GM23338 (cell line): ENCODE data around the gene LEO1. TPM values are rescaled to one million over a fixed set of nuclear protein-coding genes. Genes with fewer than 3 reads are reported as not detected.

Experiments
- ATAC-seq: fragments of 200-7000 bp; cut with Tn5 transposase; 3 replicates; pipeline ENCODE4 v1.9.1; 2020
- DNase-seq: peaks from one replicate; pipeline ENCODE4 v3.0.0-alpha.2; 2015; ENCODE audit warnings: low spot score
- H2AFZ ChIP-seq: fragments of 200-600 bp; sonication (generic); 2 replicates; pipeline ENCODE4 v1.8.0; 2016; ENCODE audit warnings: antibody characterized with exemption, mild to moderate bottlenecking, moderate library complexity
- H3F3A ChIP-seq: fragments of 200-600 bp; sonication (generic); replicated peaks from 2 replicates; pipeline ENCODE4 v1.8.0; 2017; ENCODE audit warnings: antibody characterized with exemption, mixed run types, low read depth
- H3K27ac ChIP-seq: fragments of 200-600 bp; sonication (generic); 2 replicates; pipeline ENCODE4 v1.6.1; 2016; ENCODE audit warnings: low read depth
- H3K27me3 ChIP-seq: fragments of 200-600 bp; sonication (generic); 2 replicates; pipeline ENCODE4 v1.8.0; 2016; ENCODE audit warnings: mild to moderate bottlenecking, mixed run types, moderate library complexity; ENCODE audit not compliant: insufficient read depth
- H3K36me3 ChIP-seq: fragments of 200-600 bp; sonication (generic); 2 replicates; pipeline ENCODE4 v1.8.0; 2016; ENCODE audit warnings: mild to moderate bottlenecking; ENCODE audit not compliant: insufficient read depth
- H3K4me1 ChIP-seq: fragments of 200-600 bp; sonication (generic); 2 replicates; pipeline ENCODE4 v1.8.0; 2016; ENCODE audit warnings: mild to moderate bottlenecking, moderate library complexity; ENCODE audit not compliant: insufficient read depth
- H3K4me2 ChIP-seq: fragments of 200-600 bp; sonication (generic); 2 replicates; pipeline ENCODE4 v1.7.1; 2017; ENCODE audit warnings: mixed run types
- H3K4me3 ChIP-seq: fragments of 200-600 bp; sonication (generic); 2 replicates; pipeline ENCODE4 v1.6.1; 2016; ENCODE audit warnings: mixed run types
- H3K79me2 ChIP-seq: fragments of 200-600 bp; sonication (generic); replicated peaks from 2 replicates; pipeline ENCODE4 v1.8.0; 2017; ENCODE audit warnings: mild to moderate bottlenecking; ENCODE audit not compliant: insufficient read depth
- H3K9me2 ChIP-seq: fragments of 200-600 bp; sonication (generic); 2 replicates; pipeline ENCODE4 v1.8.0; 2017; ENCODE audit not compliant: insufficient read depth
- H4K20me1 ChIP-seq: fragments of 200-600 bp; sonication (generic); replicated peaks from 2 replicates; pipeline ENCODE4 v1.8.0; 2017; ENCODE audit warnings: mild to moderate bottlenecking; ENCODE audit not compliant: insufficient read depth
- H3K27ac Mint-ChIP-seq: 2 replicates; pipeline ENCODE4 v1.8.0; 2020; ENCODE audit warnings: inconsistent platforms, mild to moderate bottlenecking, moderate library complexity, mixed read lengths
- H3K27me3 Mint-ChIP-seq: 3 replicates; pipeline ENCODE4 v1.8.0; 2022; ENCODE audit warnings: low read depth, mild to moderate bottlenecking, moderate library complexity, mixed read lengths, inconsistent platforms; ENCODE audit not compliant: insufficient read depth, poor library complexity
- H3K36me3 Mint-ChIP-seq: 3 replicates; pipeline ENCODE4 v1.8.0; 2021; ENCODE audit warnings: low read depth, mild to moderate bottlenecking, inconsistent platforms, moderate library complexity, mixed read lengths
- H3K4me1 Mint-ChIP-seq: 3 replicates; pipeline ENCODE4 v1.8.0; 2020; ENCODE audit warnings: mild to moderate bottlenecking, inconsistent platforms, mixed read lengths
- H3K4me3 Mint-ChIP-seq: 3 replicates; pipeline ENCODE4 v1.8.0; 2021; ENCODE audit warnings: moderate library complexity, mild to moderate bottlenecking, inconsistent platforms, mixed read lengths
- H3K9me3 Mint-ChIP-seq: 3 replicates; pipeline ENCODE4 v1.8.0; 2020; ENCODE audit warnings: moderate library complexity, mild to moderate bottlenecking, inconsistent platforms, mixed read lengths
- CREB1 ChIP-seq: fragments of 250-450 bp; sonication (Bioruptor Pico); IDR thresholded peaks from 2 replicates; pipeline ENCODE4 v1.5.0; 2020; ENCODE audit warnings: low read depth, mild to moderate bottlenecking, moderate library complexity
- EZH2 ChIP-seq: fragments of 200-600 bp; sonication (generic); IDR thresholded peaks from one replicate; pipeline ENCODE4 v1.8.0; 2017; ENCODE audit warnings: antibody characterized with exemption, mild to moderate bottlenecking, low read depth; ENCODE audit not compliant: unreplicated experiment
- EZH2phosphoT487 ChIP-seq: fragments of 200-600 bp; sonication (generic); IDR thresholded peaks from one replicate; pipeline ENCODE4 v1.8.1; 2018; ENCODE audit warnings: antibody characterized with exemption; ENCODE audit not compliant: unreplicated experiment
- JUNB ChIP-seq: IDR thresholded peaks from one replicate; pipeline ENCODE4 v1.6.1; 2016; ENCODE audit warnings: antibody characterized with exemption; ENCODE audit not compliant: unreplicated experiment
- NANOG ChIP-seq: IDR thresholded peaks from 2 replicates; pipeline ENCODE4 v1.6.1; 2016; ENCODE audit warnings: antibody characterized with exemption, borderline replicate concordance
- POLR2AphosphoS5 ChIP-seq: IDR thresholded peaks from 2 replicates; pipeline ENCODE4 v1.6.1; 2016; ENCODE audit warnings: antibody characterized with exemption, low read depth
- STAT1 ChIP-seq: IDR thresholded peaks from one replicate; pipeline ENCODE4 v1.6.1; 2016; ENCODE audit warnings: antibody characterized with exemption; ENCODE audit not compliant: unreplicated experiment
- ZNF114 ChIP-seq: fragments of 250-450 bp; sonication (Bioruptor Pico); IDR thresholded peaks from 2 replicates; pipeline ENCODE4 v1.5.0; 2020; ENCODE audit warnings: mild to moderate bottlenecking, moderate library complexity
- ZNF331 ChIP-seq: fragments of 250-450 bp; sonication (Bioruptor Pico); IDR thresholded peaks from 2 replicates; pipeline ENCODE4 v1.5.0; 2020; ENCODE audit warnings: low read depth, mild to moderate bottlenecking, moderate library complexity
- ZNF462 ChIP-seq: fragments of 250-450 bp; sonication (Bioruptor Pico); IDR thresholded peaks from 2 replicates; pipeline ENCODE4 v1.5.0; 2020; ENCODE audit warnings: mild to moderate bottlenecking, moderate library complexity
- polyA plus RNA-seq: library from polyadenylated mRNA; unstranded; fragments of >200 nt; fragmentation: Nextera tagmentation; extraction: Ambion mirVana; gene quantifications from 2 replicates; pipeline ENCODE4 v1.2.1, GENCODE V29; 2016
- total RNA-seq: library from RNA; depleted of rRNA; stranded (reverse); fragments of >200 nt; shearing (Covaris generic); gene quantifications from 2 replicates; pipeline ENCODE4 v1.2.3, GENCODE V29; 2014
- TF ChIP-seq, protein P1 (sequence below), 2 experiments: fragments of 200-600 bp in 1 of 2; sonication (generic) in 1 of 2; conservative IDR thresholded peaks; 2 replicates each; pipeline versions ENCODE4 v1.5.1 to v1.6.1; 2016 to 2017; ENCODE audit warnings: antibody characterized with exemption in 2 of 2, low read depth in 2 of 2, mild to moderate bottlenecking in 2 of 2, moderate library complexity in 1 of 2
- TF ChIP-seq, protein P2 (sequence below): IDR thresholded peaks from one replicate; pipeline ENCODE4 v1.6.1; 2018; ENCODE audit warnings: antibody characterized with exemption; ENCODE audit not compliant: unreplicated experiment
- TF ChIP-seq, protein P3 (sequence below): IDR thresholded peaks from 2 replicates; pipeline ENCODE4 v1.6.1; 2016; ENCODE audit warnings: antibody characterized with exemption

The LEO1 gene
- total and polyA plus RNA-seq, 2 experiments from 2014 or later, result 41.4 to 55.6 TPM

DNA sequence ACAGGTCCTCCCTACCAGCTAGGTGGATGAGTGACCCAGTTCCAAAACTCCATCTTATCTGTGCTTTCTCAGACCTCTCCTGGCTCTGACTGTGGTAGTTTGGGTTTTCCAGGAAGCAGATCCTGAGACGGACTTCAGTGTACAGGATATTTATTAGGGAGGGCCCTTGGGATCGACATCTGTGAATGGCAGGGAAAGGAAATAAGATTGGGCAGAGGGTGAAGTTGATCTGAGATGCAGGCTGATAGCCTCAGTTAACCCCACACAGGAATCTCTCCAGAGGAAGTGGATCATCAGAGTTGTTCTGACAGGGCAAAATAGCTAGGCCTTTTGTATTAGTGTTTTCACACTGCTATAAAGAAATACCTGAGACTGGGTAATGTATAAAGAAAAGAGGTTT, 30.8 kb upstream of the LEO1 start:
- Histone ChIP-seq H3K9me2 (no peaks in the 10 kb centered on the region), H3K27me3 (no peaks in the 10 kb centered on the region), H3K36me3 (no peaks in the 10 kb centered on the region), H3F3A (no peaks in the 10 kb centered on the region), H3K4me3 (no peak overlapping the region), H4K20me1 (no peaks in the 10 kb centered on the region), H3K27ac (no peak overlapping the region), H3K4me2 (no peak overlapping the region), H3K4me1 (no peaks in the 10 kb centered on the region), H2AFZ (no peak overlapping the region), H3K79me2 (no peaks in the 10 kb centered on the region)
- TF ChIP-seq EZH2phosphoT487 (no peak), NANOG (no peak), CREB1 (CRISPR knock-in tag) (no peak), EZH2 (no peak), ZNF114 (no peak), STAT1 (no peak), POLR2AphosphoS5 (no peak), ZNF331 (CRISPR knock-in tag) (no peak), ZNF462 (CRISPR knock-in tag) (no peak), JUNB (no peak)
- TF ChIP-seq, protein P1, sequence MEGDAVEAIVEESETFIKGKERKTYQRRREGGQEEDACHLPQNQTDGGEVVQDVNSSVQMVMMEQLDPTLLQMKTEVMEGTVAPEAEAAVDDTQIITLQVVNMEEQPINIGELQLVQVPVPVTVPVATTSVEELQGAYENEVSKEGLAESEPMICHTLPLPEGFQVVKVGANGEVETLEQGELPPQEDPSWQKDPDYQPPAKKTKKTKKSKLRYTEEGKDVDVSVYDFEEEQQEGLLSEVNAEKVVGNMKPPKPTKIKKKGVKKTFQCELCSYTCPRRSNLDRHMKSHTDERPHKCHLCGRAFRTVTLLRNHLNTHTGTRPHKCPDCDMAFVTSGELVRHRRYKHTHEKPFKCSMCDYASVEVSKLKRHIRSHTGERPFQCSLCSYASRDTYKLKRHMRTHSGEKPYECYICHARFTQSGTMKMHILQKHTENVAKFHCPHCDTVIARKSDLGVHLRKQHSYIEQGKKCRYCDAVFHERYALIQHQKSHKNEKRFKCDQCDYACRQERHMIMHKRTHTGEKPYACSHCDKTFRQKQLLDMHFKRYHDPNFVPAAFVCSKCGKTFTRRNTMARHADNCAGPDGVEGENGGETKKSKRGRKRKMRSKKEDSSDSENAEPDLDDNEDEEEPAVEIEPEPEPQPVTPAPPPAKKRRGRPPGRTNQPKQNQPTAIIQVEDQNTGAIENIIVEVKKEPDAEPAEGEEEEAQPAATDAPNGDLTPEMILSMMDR (conservative IDR thresholded peaks at IDR 0.05; ENCODE audit: low read depth in 2 of 2), result no peak
- TF ChIP-seq, protein P2, sequence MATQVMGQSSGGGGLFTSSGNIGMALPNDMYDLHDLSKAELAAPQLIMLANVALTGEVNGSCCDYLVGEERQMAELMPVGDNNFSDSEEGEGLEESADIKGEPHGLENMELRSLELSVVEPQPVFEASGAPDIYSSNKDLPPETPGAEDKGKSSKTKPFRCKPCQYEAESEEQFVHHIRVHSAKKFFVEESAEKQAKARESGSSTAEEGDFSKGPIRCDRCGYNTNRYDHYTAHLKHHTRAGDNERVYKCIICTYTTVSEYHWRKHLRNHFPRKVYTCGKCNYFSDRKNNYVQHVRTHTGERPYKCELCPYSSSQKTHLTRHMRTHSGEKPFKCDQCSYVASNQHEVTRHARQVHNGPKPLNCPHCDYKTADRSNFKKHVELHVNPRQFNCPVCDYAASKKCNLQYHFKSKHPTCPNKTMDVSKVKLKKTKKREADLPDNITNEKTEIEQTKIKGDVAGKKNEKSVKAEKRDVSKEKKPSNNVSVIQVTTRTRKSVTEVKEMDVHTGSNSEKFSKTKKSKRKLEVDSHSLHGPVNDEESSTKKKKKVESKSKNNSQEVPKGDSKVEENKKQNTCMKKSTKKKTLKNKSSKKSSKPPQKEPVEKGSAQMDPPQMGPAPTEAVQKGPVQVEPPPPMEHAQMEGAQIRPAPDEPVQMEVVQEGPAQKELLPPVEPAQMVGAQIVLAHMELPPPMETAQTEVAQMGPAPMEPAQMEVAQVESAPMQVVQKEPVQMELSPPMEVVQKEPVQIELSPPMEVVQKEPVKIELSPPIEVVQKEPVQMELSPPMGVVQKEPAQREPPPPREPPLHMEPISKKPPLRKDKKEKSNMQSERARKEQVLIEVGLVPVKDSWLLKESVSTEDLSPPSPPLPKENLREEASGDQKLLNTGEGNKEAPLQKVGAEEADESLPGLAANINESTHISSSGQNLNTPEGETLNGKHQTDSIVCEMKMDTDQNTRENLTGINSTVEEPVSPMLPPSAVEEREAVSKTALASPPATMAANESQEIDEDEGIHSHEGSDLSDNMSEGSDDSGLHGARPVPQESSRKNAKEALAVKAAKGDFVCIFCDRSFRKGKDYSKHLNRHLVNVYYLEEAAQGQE, result no peak
- TF ChIP-seq, protein P3, sequence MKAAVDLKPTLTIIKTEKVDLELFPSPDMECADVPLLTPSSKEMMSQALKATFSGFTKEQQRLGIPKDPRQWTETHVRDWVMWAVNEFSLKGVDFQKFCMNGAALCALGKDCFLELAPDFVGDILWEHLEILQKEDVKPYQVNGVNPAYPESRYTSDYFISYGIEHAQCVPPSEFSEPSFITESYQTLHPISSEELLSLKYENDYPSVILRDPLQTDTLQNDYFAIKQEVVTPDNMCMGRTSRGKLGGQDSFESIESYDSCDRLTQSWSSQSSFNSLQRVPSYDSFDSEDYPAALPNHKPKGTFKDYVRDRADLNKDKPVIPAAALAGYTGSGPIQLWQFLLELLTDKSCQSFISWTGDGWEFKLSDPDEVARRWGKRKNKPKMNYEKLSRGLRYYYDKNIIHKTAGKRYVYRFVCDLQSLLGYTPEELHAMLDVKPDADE, result no peak
- H3K36me3 Mint-ChIP-seq, result no peaks in the 10 kb centered on the region
- H3K4me1 Mint-ChIP-seq, result no peaks in the 10 kb centered on the region
- no peak overlapping the region for H3K4me3 Mint-ChIP-seq
- peaks cover 4% of the 10 kb centered on the region for H3K27me3 Mint-ChIP-seq
- no peak for ATAC-seq
- no peak for DNase-seq
- H3K9me3 Mint-ChIP-seq, result peaks cover 2% of the 10 kb centered on the region; the same call in 1 of the 3 replicates
- H3K27ac Mint-ChIP-seq, result no peak overlapping the region
